GM10266 (cell line): ENCODE data around the gene HCN4.

Experiments
- DNase-seq: peaks from one replicate; pipeline ENCODE4 v3.0.0; 2012; ENCODE audit errors: extremely low spot score
- CTCF ChIP-seq: IDR thresholded peaks from 2 replicates; pipeline ENCODE4 v1.5.1; 2012; ENCODE audit warnings: mild to moderate bottlenecking, low read depth; ENCODE audit not compliant: control insufficient read depth, insufficient read depth; ENCODE audit errors: missing control alignments

The HCN4 gene

GRCh38 chr15:73380661-73381060 lies 11.9 kb upstream of the HCN4 start:
- no peak for DNase-seq
- no peak for TF ChIP-seq CTCF

GRCh38 chr15:73378089-73378488 lies 9.3 kb upstream of the HCN4 start:
- no peak for DNase-seq

DNA sequence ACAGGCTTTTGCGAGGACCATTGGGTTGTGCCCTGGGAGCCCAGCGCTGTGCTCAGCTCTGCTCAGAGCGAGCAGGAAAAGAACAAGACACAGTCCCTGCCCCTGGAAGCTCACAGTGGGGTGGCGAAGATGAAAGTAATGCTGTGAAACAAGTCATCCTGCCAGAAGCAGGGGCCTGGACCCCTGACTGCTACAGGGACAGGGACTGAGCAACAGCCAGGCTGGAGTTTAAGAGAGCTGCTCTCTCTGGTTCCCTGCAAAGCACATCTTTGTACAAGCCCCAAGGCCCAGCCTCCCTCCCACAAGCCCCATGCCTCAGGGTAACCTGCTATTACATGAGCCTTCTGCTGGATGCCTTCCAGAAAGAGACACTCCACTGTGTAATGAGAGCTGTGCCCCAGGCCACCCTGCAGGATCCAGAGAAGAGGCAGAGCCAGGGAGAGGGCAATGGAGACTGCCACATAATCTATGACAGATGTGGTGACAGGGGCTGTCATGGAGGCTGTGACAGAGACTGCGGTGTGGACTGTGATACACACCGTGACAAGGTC lies 7.1 kb upstream of the HCN4 start:
- no peak for TF ChIP-seq CTCF
- no peak for DNase-seq

More at GRCh38 chr15:73378089-73378488, 9.3 kb upstream of the HCN4 start:
- no peak for TF ChIP-seq CTCF

GRCh38 chr15:73375012-73375411 lies 6.3 kb upstream of the HCN4 start:
- DNase-seq, result no peak
- TF ChIP-seq CTCF, result no peak

GRCh38 chr15:73374604-73375003 lies 5.8 kb upstream of the HCN4 start:
- no peak for TF ChIP-seq CTCF
- DNase-seq, result no peak

DNA sequence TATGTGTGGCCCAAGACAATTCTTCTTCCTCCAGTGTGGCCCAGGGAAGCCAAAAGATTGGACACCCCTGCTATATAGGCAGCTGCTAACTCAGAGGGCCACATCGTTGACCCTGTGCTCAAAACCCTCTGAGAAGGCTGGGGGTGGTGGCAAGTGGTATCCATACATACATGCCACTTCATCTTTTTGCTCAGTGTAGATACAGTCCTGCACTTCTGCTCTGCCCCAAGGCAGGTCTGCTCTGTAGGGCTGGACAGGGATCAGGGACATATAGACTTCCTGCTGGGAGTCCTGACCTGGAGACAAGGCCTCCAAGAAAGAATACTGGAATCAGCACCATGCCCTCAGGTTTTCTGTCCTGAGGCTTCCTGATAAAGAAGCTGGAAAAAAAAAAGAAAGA lies 4.5 kb upstream of the HCN4 start:
- DNase-seq, result no peak
- TF ChIP-seq CTCF, result no peak

GRCh38 chr15:73371812-73372211 lies 3.1 kb upstream of the HCN4 start:
- TF ChIP-seq CTCF, result no peak
- no peak for DNase-seq
